Muscle of arm (tissue), 12 donors: ENCODE data around the gene THAP7. TPM values are rescaled to one million over a fixed set of nuclear protein-coding genes. Genes with fewer than 3 reads are reported as not detected.

Source experiments
- DNase-seq: peaks from one replicate; pipeline ENCODE4 v3.0.0-alpha.2; 2013
- polyA plus RNA-seq, 12 donors: library from polyadenylated mRNA; unstranded; fragments of 120-200 nt; gene quantifications; one replicate each; pipeline ENCODE4 v1.2.1, GENCODE V29; 2013; ENCODE audit not compliant: insufficient read length in 12 of 12

Gene THAP7
- polyA plus RNA-seq, 12 donors = 11.2 to 20.3 (median 14.9) TPM; not detected in 1

GRCh38 chr22:20965888-20966855 is 35.7 kb downstream of the THAP7 start:
- DNase-seq = no peak

DNA sequence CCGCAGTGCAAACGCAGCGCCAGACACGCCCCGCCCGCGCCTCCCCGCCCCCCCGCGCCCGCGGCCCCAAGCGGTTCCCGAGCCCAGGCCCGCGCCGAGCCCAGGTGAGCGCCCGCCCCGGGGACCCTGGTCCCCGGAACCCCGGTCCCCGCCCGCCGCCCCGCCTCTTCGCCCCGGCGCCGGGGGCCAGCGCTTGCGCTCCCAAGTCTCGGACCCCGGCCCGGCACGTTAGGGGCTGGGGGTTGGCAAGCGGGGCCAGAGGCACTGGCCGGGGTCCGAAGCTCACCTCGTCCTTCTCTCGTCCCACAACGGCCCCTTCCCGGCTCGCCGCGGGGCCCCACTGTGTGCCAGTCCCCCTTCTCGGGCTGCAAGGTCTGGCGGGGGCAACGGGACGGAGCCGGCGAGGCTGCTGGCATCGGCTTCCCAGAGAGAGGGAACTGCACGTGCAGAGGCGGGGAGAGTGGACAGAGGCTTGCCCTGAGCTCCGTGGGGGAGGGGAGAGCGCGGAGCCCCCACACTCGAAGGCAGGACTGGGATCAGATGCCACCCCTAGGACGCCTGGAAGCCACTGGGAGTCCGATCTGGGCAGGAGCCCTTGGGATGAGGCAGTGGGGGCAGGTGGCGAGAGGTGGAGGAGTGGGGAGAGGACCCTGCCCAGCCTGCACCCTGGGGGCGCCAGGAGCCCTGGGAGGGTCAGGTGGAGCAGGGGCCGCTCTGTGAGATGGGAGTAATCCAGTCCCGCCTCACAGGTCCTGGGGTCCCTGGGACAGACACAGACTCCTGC is 36.6 kb downstream of the THAP7 start:
- no peak for DNase-seq

DNA sequence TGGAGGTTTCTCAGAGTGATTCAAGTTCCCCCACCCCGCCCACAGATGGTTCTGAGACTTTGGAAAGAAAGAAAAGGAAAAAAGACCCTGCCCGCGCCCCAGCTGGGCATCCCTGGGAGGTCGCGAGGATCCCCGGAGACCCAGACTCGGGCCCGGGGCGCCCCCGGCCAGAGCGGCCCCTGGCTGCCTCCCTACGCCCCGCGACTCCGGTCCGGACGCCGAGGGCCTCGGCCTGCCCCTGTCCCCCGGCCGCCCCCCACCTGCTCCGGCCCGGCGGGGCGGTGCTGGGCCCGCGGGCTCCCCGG is 37.2 kb downstream of the THAP7 start:
- DNase-seq = no peak

GRCh38 chr22:20964090-20964798 is 37.7 kb downstream of the THAP7 start:
- DNase-seq = no peak

- DNase-seq = no peak
Observed at GRCh38 chr22:20963201-20964052, 38.5 kb downstream of the THAP7 start.

DNA sequence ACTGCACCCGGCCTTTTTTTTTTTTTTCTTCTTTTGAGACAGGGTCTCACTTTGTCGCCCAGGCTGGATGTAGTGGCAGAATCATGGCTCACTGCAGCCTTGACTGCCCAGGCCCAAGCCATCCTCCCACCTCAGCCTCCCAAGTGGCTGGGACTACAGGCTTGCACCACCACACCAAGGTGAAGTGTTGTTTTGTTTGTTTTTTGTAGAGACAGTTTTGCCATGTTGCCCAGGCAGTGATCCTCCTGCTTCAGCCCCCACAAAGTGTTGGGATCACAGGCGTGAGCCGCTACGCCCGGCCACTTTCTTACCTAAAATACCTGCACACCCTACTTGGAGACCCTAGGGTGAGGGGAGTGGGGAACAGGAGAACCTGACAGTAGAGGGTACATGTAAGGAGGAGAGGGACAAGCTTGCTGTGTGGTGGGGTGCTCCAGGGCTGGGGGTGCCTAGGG is 39.4 kb downstream of the THAP7 start:
- no peak for DNase-seq

GRCh38 chr22:20960609-20961008 is 41.3 kb downstream of the THAP7 start:
- DNase-seq = no peak

DNA sequence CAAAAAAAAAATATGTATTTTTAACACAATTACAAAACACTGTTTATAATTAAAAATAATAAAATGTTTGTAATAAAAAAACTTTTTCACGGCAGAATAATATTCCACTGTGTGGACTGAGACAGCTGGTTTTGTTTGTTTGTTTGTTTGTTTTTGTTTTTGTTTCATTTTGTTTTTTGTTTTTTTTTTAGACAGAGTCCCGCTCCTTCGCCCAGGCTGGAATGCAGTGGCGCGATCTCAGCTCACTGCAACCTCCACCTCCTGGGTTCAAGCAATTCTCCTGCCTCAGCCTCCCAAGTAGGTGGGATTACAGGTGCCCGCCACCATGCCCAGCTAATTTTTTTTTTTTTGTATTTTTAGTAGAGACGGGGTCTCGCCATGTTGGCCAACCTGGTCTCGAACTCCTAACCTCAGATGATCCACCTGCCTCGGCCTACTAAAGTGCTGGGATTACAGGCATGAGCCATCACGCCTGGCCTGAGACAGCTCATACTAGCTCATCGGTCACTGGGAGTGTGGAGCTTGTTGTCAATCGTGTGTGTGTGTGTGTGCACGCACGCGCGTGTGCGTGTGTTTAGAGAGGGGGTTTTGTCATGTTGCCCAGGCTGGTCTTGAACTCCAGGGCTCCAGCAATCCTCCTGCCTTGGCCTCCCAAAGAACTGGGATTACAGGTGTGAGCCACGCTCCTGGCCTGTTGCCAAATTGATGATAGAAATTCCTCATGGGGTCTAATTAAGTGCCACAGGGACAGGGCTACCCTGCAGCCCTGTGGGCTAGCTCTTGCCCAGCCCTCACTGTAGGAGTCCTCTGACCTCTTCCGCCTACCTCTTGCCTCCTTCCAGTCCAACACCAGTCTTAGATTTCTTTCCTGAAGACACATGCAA is 42.1 kb downstream of the THAP7 start:
- DNase-seq = no peak

DNA sequence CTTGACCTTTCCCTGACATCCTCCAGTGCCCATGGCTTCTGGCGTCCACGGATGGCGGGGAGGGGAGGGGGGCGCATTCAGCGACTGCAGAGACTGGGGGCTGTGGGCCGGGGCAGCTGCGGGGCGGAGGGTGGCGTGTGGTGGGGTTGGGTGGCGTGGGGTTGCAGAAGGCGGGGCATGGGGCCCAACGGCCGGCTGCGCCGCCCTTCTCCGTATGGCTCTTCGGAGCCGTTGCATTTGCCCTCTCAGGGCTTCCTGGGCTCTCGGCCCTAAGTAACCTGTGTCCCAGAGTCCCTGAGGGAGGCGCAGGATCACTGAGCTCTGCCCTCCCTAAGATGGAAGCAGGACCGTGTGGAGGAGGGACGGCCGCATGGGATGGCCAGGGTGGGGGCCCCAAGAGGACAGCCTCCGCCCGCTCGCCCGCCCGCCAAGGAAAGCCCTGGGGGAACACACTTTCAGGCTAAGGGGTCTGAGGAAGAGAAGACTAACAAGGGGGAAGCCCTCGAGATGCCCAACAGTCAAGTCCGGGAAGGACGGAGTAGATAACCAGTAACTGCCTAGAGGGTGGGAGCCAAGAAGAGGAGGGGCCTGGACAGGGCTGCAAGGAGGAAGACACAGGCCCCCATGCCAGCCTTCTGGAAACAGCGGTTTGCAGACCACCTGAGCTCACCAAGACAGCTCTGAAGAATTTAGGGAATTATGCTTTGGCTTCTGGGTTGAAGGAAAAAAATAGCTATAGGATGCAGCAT is 44.1 kb downstream of the THAP7 start:
- DNase-seq = no peak

DNA sequence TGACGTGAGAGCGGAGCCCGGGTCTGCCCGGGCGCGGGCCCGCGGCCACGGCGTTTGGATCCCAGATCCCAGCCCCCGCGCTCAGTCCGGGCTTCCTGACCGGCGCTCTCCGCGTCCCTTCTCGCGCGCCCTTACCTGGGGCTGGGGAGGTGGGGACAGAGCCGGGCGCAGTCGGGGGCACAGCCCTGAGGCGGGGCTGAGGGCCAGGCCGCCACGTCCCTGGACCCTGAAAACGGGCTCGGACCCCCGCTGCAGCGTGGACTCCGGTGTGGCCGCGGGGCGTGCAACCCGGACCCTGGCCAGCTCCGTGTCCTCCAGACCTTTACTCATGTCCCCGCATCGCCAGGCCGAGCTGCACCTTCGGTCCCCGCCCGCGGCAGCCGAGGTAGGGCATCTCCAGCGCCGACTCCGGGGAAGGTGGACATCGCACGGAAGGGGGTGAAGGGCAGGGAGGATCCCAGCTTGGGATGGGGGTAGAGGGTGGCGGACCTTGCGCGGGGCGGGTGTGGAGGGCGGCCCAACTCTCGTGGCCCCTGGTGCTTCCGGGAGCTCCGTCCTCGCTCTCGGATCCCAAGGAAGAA is 44.7 kb downstream of the THAP7 start:
- no peak for DNase-seq

DNA sequence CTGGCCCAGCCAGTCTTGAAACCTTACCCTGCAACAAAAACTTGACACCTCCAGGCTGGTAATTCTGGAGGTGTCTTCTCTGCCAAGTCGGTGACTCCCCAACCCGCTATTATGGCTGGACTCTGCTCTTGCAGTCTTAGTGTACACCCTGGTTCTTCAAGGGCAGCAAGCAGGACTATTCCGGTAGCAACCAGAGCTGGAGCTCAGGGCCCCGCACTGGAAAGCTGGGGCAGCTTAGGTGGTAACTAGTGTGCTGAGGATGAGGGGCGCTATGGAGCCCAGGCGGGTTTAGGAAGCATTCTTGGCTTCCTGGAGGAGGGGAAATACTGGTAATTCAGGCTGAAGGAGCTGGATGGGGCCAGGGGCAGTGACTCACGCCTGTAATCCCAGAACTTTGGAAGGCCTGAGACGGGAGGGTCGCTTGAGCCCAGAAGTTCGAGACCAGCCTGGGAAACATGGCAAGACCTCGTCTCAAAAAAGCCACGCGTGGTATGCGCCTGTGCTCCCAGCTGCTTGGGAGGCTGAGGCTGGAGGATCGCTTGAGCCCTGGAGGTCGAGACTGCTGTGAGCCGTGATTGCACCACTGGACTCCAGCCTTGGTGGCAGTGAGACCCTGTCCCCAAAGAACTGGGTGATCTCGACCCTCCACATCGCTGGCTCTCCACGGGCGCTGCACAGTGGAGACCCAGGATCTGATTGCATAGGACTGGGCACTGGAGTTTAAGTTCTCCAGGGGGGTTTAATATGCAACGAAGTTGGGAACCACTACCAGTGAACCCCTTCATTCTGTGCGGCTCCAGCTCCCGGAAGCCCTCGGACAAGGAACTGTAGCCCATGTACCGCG is 45.4 kb downstream of the THAP7 start:
- DNase-seq = no peak

DNA sequence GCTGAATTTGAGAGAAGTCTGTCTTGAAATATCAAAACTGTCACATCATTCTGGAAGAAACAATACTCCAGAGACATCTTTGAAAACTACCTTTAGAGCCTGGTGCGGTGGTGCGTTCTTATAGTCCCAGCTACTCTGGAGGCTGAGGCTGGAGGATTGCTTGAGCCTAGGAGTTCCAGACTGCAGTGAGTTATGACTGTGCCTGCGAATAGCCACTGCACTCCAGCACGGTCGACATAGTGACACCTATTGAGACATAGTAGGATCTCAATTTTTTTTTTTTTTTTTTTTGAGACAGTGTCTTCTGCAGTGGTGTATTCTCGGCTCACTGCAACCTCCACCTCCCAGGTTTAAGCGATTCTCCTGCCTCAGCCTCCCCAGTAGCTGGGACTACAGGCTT is 46.4 kb downstream of the THAP7 start:
- no peak for DNase-seq

DNA sequence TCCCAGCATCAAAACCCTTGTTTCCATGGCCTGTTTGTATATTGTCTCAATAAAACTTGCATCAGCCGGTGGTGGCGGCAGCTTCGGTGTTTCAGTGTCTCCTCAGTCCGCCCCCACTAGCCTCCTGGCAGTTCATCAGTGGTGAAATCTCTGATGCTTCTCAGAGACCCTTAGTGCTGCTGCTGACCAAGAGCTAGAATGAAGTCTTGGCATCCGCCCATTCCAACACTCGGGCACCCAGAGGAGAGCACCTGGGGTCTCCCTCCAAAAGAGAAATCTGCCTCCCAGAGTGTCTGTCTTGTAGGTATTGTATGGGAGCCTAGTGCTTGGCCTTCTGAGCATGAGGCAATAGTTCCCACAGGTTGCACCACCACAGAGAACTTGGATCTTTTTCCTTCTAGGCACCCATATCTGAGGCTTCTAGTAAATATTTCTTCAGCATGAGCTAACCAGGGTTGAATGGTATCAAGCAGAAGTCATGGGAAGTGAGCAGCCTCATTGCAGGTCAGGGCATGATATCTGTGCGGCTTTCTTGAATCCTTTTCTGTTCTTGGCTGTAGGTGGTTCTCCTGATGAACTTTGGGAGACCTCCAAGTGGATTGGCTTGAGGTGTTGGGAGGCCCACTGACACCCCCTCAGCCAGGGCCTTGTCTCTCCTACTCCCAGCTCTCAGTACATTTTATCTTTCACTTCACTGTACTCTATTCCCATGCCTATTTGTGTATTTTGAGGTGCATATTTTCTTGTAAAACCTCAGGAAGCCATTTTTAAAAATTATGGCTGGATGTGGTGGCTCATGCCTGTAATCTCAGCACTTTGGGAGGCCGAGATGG is 48.0 kb downstream of the THAP7 start:
- DNase-seq = no peak

- DNase-seq = no peak
Observed at GRCh38 chr22:20953342-20953608, 48.6 kb downstream of the THAP7 start.

- DNase-seq = no peak
Observed at GRCh38 chr22:20952544-20953341, 49.2 kb downstream of the THAP7 start.

GRCh38 chr22:20951932-20952380 is 50.0 kb downstream of the THAP7 start:
- DNase-seq = no peak
